Esophagus mucosa (tissue), 1 donor: Measurements from ENCODE around the gene DTNBP1. TPM values are rescaled to one million over a fixed set of nuclear protein-coding genes. Genes with fewer than 3 reads are reported as not detected.

Experiments
- ATAC-seq: fragments of 200-7000 bp; cut with Tn5 transposase; one replicate; pipeline ENCODE4 v1.9.1; 2020
- total RNA-seq: library from RNA; stranded (reverse); gene quantifications from one replicate; pipeline ENCODE4 v1.2.4, GENCODE V29; 2023
- donor health status: DM: yes; HTN: yes; CAD: no.

DTNBP1 gene
- total RNA-seq, 1 donor from 2014 or later: 9.9 TPM

DNA sequence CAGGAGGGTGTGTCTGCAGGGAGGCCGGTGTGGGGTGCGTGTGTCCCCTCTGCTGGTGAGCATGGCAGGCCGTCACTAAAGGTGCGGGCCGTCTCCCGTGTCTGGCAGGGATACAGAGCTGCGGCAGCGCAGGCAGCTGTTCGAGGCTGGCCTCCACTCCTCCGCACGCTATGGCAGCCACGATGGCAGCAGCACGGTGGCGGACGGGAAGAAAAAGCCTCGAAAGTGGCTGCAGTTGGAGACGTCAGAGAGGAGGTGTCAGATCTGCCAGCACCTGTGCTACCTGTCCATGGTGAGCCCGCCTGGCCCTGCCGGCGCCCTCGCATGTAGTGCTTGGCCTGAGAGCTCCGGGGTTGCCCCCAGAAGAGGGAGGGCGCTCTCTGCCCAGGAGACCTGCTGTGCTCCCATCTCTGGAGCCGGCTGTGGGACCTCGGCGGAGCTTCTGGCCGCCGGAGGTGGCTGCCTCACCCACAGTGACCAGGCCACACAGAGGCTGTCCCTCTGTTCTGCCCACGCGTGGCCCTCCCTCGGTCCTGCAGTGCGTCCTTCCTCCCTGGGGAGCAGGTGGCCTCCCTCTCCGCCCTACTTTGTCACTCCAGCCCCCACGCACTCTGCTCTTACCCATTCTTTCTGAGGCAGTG is 149.6 kb downstream of the DTNBP1 start:
- ATAC-seq: no peak

DNA sequence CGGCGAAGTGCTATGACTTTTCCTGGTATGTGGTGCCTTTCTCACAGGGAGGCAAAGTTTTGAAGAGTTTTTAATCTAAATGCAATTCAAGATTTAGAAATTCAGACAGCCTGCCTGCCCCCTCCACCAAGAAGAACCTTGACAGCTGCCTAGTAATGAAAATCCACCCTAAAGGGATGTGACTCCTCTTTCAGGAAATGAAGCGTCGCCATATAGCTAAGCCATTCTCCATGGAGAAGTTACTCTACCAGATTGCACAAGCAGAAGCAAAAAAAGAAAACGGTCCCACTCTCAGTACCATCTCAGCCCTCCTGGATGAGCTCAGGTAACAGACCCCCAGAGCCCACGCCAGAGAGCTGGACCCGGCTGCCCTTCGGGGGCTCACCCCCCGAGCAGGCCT is 150.1 kb downstream of the DTNBP1 start:
- no peak for ATAC-seq

DNA sequence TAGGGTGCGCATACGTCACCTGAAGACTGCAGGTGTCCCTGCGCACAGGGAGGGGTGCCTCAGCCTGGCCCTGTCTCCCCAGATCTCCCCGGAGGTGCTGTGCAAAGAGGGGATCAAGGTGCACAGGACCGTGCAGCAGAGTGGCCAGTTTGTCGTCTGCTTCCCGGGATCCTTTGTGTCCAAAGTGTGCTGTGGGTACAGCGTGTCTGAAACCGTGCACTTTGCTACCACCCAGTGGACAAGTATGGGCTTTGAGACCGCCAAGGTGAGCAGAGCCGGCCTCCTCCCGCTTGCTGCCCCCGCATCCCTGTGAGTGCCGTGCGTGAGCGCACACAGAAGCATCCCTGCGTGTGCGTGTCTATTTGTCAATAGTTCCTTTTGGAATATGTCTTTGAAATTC is 150.7 kb downstream of the DTNBP1 start:
- no peak for ATAC-seq

DNA sequence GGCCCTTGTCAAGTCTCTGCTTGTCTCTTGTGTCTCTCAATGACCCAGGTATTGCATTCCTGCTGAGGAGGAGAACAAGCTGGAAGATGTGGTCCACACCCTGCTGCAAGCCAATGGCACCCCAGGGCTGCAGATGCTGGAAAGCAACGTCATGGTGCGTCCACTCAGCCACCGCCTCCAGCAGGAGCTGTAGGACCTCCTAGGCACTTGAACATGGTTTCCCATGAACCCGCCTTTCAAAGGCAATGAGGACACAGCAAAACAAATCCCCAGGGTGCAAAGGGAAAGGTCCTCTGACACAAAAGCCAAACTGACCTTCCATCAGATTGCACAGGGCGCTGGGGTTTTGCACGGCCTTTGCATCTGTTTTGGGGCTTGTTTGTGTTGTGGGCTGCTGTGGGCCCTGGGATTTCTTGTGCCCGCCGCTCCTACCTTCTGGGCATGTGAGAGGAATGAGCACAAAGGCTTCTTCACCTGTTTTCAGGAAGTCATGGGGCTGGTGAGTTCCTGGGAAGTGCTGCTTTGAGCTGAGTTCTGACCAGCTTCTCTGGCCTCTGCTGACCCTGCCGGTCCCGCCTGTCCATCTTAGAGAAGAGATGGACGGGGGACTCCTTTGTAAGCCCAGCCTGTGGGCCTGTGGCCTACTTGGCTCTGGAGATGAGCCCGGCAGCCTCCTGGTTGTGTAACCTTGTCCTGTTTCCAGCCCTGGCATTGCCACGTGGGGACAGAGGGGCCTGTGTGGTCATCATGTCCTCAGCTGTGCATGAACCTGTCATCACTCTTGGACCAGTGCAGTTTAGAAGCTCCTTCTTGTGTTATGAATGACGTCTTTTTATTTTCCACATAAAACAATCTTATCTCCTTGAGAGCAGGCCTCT is 151.3 kb downstream of the DTNBP1 start:
- ATAC-seq: no peak

- no peak for ATAC-seq
Measured at GRCh38 chr6:15510536-15511247, 152.1 kb downstream of the DTNBP1 start.

- ATAC-seq: no peak
Measured at GRCh38 chr6:15510121-15510520, 152.7 kb downstream of the DTNBP1 start.

DNA sequence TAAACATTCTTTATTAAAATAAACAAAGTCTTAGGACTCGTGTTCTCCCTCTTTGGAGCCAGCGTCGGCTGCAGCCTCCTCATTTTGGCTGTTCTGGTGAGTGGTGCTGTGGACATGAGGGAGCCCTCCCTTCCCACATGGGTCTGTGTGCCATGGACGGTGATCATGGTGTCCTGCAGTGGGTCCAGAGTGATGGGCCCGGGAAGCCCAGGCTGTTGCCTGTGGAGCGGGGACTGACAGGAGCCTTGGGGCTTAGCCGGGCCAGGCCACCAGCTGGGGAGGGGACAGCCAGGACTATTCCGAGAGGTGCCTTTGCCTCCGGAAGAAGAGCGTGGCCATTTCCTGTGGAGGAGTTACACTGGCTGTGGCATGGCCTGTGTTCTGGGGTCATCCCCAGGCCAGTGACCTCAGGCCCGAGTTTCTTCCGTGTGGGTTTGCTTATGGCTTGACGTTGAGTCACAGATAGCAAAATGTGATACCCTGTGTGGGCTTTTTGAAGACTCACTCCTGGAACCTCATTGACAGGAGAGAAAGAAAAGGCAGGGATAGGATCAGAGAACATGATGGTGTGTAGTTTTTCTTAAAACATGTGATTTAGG is 153.4 kb downstream of the DTNBP1 start:
- no peak for ATAC-seq

DNA sequence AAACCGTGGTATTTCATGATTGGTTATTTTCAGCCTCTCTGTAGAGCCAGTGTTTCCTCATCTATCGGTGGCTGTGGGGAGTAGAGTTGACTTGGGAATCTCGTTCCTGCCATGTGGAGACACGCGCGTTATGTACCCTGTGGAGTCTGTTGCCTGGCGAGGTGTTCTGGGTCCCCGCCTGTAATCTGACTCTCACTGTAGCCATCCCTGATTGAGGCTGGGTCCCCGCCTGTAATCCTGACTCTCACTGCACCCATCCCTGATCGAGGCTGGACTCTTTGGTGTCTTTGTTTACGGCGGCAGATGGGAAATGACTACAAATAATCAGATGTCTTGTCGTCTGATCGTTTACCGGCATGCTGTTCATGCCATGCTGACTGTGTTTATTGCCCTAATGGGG is 153.9 kb downstream of the DTNBP1 start:
- no peak for ATAC-seq

- peak; percentile 19 for ATAC-seq
Measured at GRCh38 chr6:15508441-15508871, 154.4 kb downstream of the DTNBP1 start.

DNA sequence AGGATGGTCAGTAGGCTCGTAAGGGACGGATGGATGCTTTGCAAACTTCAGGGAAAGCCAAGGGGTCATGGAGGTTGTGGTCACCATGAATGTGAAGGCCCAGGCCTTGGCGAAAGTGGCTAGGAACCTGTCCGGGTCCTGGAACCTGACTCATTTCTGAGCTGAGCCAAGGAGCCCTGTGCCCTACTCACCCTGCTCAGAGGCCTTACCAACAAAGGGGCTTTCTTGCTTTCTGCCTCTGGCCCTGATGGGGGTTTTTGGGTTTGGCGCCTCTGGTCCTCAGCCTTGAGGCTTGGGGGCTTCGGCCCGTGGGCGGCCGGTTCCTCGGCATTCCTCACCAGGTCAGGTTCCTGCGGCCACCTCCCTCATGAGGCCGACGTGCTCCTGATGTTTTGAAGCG is 155.1 kb downstream of the DTNBP1 start:
- ATAC-seq: no peak

GRCh38 chr6:15507221-15507620 is 155.6 kb downstream of the DTNBP1 start:
- ATAC-seq: no peak

- no peak for ATAC-seq
Measured at GRCh38 chr6:15506066-15506465, 156.8 kb downstream of the DTNBP1 start.

- ATAC-seq: no peak
Measured at GRCh38 chr6:15505463-15505918, 157.3 kb downstream of the DTNBP1 start.

- peak; percentile 19 for ATAC-seq
Measured at GRCh38 chr6:15504581-15505350, 158.1 kb downstream of the DTNBP1 start.

- no peak for ATAC-seq
Measured at GRCh38 chr6:15504040-15504495, 158.8 kb downstream of the DTNBP1 start.

- no peak for ATAC-seq
Measured at GRCh38 chr6:15503346-15503680, 159.5 kb downstream of the DTNBP1 start.

- ATAC-seq: no peak
Measured at GRCh38 chr6:15502446-15503345, 160.1 kb downstream of the DTNBP1 start.

DNA sequence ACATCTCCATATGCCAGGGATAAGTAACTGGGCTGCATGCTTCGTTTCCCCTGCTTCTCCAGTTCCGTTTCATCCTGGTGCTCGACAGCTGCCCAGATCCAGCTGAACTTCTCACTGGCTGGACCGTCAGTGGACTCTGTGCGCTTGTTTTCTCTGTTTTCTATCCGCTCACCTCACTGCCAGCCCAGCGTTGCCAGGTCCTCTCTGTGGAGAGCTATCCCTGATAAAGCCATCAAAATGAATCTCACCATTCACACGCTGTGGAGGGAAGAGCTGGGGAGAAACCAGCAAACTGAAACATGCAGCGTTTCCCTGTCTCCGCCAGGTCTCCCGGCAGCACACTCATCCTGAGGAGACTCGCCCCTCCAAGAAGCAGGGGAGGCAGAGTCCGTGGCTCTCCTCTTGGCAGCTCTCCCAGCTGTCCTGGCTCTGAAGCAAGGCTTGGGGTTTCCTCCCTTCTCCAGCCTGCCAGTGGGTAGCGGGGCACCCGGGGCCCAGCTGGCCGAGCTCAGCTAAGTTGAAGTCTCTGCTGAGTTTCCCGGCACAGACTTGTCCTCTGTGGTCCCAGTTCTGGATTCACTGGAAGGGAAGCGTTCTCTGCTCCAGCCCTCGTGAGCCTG is 160.9 kb downstream of the DTNBP1 start:
- ATAC-seq: no peak

GRCh38 chr6:15500901-15501825 is 161.7 kb downstream of the DTNBP1 start:
- no peak for ATAC-seq
